ENCODE results near the gene KCNQ5. TPM values are rescaled to one million over a fixed set of nuclear protein-coding genes. Genes with fewer than 3 reads are reported as not detected.

KCNQ5 gene
- polyA plus RNA-seq, 3 donors, result not detected

DNA sequence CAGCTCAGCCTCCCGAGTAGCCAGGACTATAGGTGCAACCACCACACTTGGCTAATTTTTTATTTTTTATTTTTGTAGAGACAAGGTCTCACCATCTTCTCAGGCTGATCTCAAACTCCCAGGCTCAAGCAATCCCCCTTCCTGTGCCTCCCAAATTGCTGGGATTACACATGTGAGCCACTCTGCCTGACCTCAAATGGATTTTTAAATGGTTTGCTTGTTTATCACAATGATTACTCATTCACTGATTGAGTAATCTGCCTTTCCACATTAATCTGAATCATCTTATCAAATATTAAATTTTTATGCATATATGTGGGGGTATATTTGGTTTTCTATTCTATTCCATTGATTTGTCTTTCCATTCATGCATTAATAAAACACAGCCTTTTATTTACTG is 612.9 kb downstream of the KCNQ5 start:
- Histone ChIP-seq H3K79me2 (ENCODE audit: insufficient read depth, low read length) (no peaks in the 10 kb centered on the region), H3K36me3 (replicated peaks in 1 of 2; ENCODE audit: control insufficient read depth in 1 of 2, insufficient read depth in 2 of 2, low read length in 2 of 2) (no peaks in the 10 kb centered on the region), H3K27me3 (ENCODE audit: control insufficient read depth in 2 of 2, insufficient read depth in 2 of 2, low read length in 2 of 2) (no peaks in the 10 kb centered on the region), H3K9ac (ENCODE audit: insufficient read depth, low read length, poor library complexity, severe bottlenecking) (no peak overlapping the region), H3K4me2 (replicated peaks; ENCODE audit: extremely low read depth, low read length, poor library complexity, severe bottlenecking) (no peak overlapping the region), H3K9me3 (replicated peaks in 1 of 2; ENCODE audit: control insufficient read depth in 1 of 2, insufficient read depth in 1 of 2, low read length in 2 of 2) (peaks cover 0 to 5% of the 10 kb centered on the region in 2 donors), H4K20me1 (ENCODE audit: insufficient read depth, low read length) (no peaks in the 10 kb centered on the region), H3K4me1 (ENCODE audit: control insufficient read depth in 1 of 2, insufficient read depth in 2 of 2, low read length in 2 of 2) (no peaks in the 10 kb centered on the region), H3K4me3 (replicated peaks in 1 of 3; ENCODE audit: low read depth in 2 of 3, low read length in 3 of 3) (no peak overlapping the region), H2AFZ (ENCODE audit: insufficient read depth, low read depth, low read length, poor library complexity, severe bottlenecking) (no peak overlapping the region), H3K27ac (ENCODE audit: low read depth in 1 of 2, low read length in 2 of 2) (no peak overlapping the region)
- peaks cover 0 to 5% (median 0%) of the 10 kb centered on the region in 3 donors for H3K27me3 Mint-ChIP-seq (ENCODE audit: low read depth in 3 of 3)
- TF ChIP-seq CTCF (IDR thresholded peaks at IDR 0.05), result no peak
- no peak for DNase-seq
- intact Hi-C loops (cut with micrococcal nuclease), result no loop called here
- H3K9me3 Mint-ChIP-seq, result peaks cover 0 to 7% (median 4%) of the 10 kb centered on the region in 7 donors
- H3K36me3 Mint-ChIP-seq, result no peaks in the 10 kb centered on the region
- peaks cover 3% of the 10 kb centered on the region for H3K4me1 Mint-ChIP-seq
- no peak overlapping the region for H3K27ac Mint-ChIP-seq
- no CpG with 5 or more reads among the region's 1 CpG for WGBS (ENCODE audit: insufficient coverage)
- no peak overlapping the region for H3K4me3 Mint-ChIP-seq

- intact Hi-C loops (cut with micrococcal nuclease), result no loop called here
- Histone ChIP-seq H4K20me1 (ENCODE audit: insufficient read depth, low read length) (no peaks in the 10 kb centered on the region), H2AFZ (ENCODE audit: insufficient read depth, low read depth, low read length, poor library complexity, severe bottlenecking) (no peak overlapping the region), H3K27me3 (ENCODE audit: control insufficient read depth in 2 of 2, insufficient read depth in 2 of 2, low read length in 2 of 2) (no peaks in the 10 kb centered on the region), H3K4me2 (replicated peaks; ENCODE audit: extremely low read depth, low read length, poor library complexity, severe bottlenecking) (no peak overlapping the region), H3K9me3 (replicated peaks in 1 of 2; ENCODE audit: control insufficient read depth in 1 of 2, insufficient read depth in 1 of 2, low read length in 2 of 2) (no peaks in the 10 kb centered on the region), H3K4me1 (ENCODE audit: control insufficient read depth in 1 of 2, insufficient read depth in 2 of 2, low read length in 2 of 2) (no peaks in the 10 kb centered on the region), H3K4me3 (replicated peaks in 1 of 3; ENCODE audit: low read depth in 2 of 3, low read length in 3 of 3) (no peak overlapping the region), H3K9ac (ENCODE audit: insufficient read depth, low read length, poor library complexity, severe bottlenecking) (no peak overlapping the region), H3K36me3 (replicated peaks in 1 of 2; ENCODE audit: control insufficient read depth in 1 of 2, insufficient read depth in 2 of 2, low read length in 2 of 2) (no peaks in the 10 kb centered on the region), H3K27ac (ENCODE audit: low read depth in 1 of 2, low read length in 2 of 2) (no peak overlapping the region), H3K79me2 (ENCODE audit: insufficient read depth, low read length) (no peaks in the 10 kb centered on the region)
- Mint-ChIP-seq H3K4me3 (no peak overlapping the region), H3K27me3 (ENCODE audit: low read depth in 3 of 3) (peaks cover 0 to 5% (median 0%) of the 10 kb centered on the region in 3 donors), H3K36me3 (no peaks in the 10 kb centered on the region), H3K9me3 (peaks cover 0 to 3% (median 0%) of the 10 kb centered on the region in 7 donors), H3K4me1 (peaks cover 3% of the 10 kb centered on the region), H3K27ac (no peak overlapping the region)
- no peak for TF ChIP-seq CTCF (IDR thresholded peaks at IDR 0.05)
- DNase-seq, result no peak
- WGBS (ENCODE audit: insufficient coverage), result 100% methylated on average over 3 of the region's 5 CpGs
Observed at GRCh38 chr6:73236144-73236750, 614.4 kb downstream of the KCNQ5 start.

All from CD14-positive monocyte (primary cell).